Neural cell (in vitro differentiated cells): ENCODE results near the gene SLCO2A1. TPM values are rescaled to one million over a fixed set of nuclear protein-coding genes. Genes with fewer than 3 reads are reported as not detected.

Experiments
- H2AFZ ChIP-seq: fragments of 200-600, 300-800 bp; sonication (generic), shearing (Covaris generic); 2 replicates; pipeline ENCODE4 v1.6.0; 2014; ENCODE audit warnings: low read depth, mild to moderate bottlenecking, antibody characterized with exemption, low read length, moderate library complexity
- H3F3A ChIP-seq: fragments of 200-600 bp; shearing (Covaris generic); 2 replicates; pipeline ENCODE4 v1.6.1; 2016; ENCODE audit warnings: mild to moderate bottlenecking, moderate library complexity, mixed read lengths, antibody characterized with exemption, low read length; ENCODE audit not compliant: insufficient read depth, poor library complexity, severe bottlenecking
- H3K27ac ChIP-seq: fragments of 200-600, 300-800 bp; sonication (generic), shearing (Covaris generic); 2 replicates; pipeline ENCODE4 v1.5.1; 2014; ENCODE audit warnings: mild to moderate bottlenecking, low read length, moderate library complexity
- H3K27me3 ChIP-seq: fragments of 300-800, 200-600 bp; sonication (generic), shearing (Covaris generic); 2 replicates; pipeline ENCODE4 v1.6.0; 2014; ENCODE audit warnings: mild to moderate bottlenecking, low read depth, low read length, moderate library complexity; ENCODE audit not compliant: insufficient read depth
- H3K36me3 ChIP-seq: fragments of 300-800, 200-600 bp; sonication (generic), shearing (Covaris generic); 2 replicates; pipeline ENCODE4 v1.5.1; 2014; ENCODE audit warnings: mild to moderate bottlenecking, antibody characterized with exemption, low read length, moderate library complexity; ENCODE audit not compliant: insufficient read depth
- H3K4me2 ChIP-seq: fragments of 300-800, 200-600 bp; sonication (generic), shearing (Covaris generic); 2 replicates; pipeline ENCODE4 v1.6.0; 2014; ENCODE audit warnings: mild to moderate bottlenecking, low read length
- H3K4me3 ChIP-seq: fragments of 300-800, 200-600 bp; sonication (generic), shearing (Covaris generic); 2 replicates; pipeline ENCODE4 v1.5.1; 2014; ENCODE audit warnings: mild to moderate bottlenecking, low read length, moderate library complexity
- H3K79me2 ChIP-seq: fragments of 200-600 bp; shearing (Covaris generic); replicated peaks from 2 replicates; pipeline ENCODE4 v1.6.0; 2014; ENCODE audit warnings: mild to moderate bottlenecking, low read length, moderate library complexity; ENCODE audit not compliant: insufficient read depth
- H3K9ac ChIP-seq: fragments of 300-800, 200-600 bp; sonication (generic), shearing (Covaris generic); 2 replicates; pipeline ENCODE4 v1.6.1; 2016; ENCODE audit warnings: mild to moderate bottlenecking, low read length, mixed read lengths
- H3K9me2 ChIP-seq: fragments of 200-600 bp; shearing (Covaris generic); 2 replicates; pipeline ENCODE4 v1.6.1; 2016; ENCODE audit warnings: mild to moderate bottlenecking, low read length, mixed read lengths; ENCODE audit not compliant: insufficient read depth
- H3K9me3 ChIP-seq: fragments of 200-600, 300-800 bp; sonication (generic), shearing (Covaris generic); 2 replicates; pipeline ENCODE4 v1.6.1; 2016; ENCODE audit warnings: mild to moderate bottlenecking, mixed run types, low read length, moderate library complexity, mixed read lengths
- H4K20me1 ChIP-seq: fragments of 200-600 bp; shearing (Covaris generic); 2 replicates; pipeline ENCODE4 v1.6.1; 2016; ENCODE audit warnings: mild to moderate bottlenecking, mixed run types; ENCODE audit not compliant: insufficient read depth
- EP300 ChIP-seq: fragments of 450-650 bp; conservative IDR thresholded peaks from 2 replicates; pipeline ENCODE4 v1.6.1; 2014; ENCODE audit warnings: antibody characterized with exemption, mild to moderate bottlenecking, moderate library complexity; ENCODE audit not compliant: poor library complexity, severe bottlenecking
- EZH2 ChIP-seq: fragments of 200-600, 300-800 bp; shearing (Covaris generic), sonication (generic); IDR thresholded peaks from 2 replicates; pipeline ENCODE4 v1.6.1; 2014; ENCODE audit warnings: antibody characterized with exemption, low read length, borderline replicate concordance, mild to moderate bottlenecking; ENCODE audit not compliant: insufficient read depth, poor library complexity, severe bottlenecking
- MXI1 ChIP-seq: fragments of 450-650 bp; conservative IDR thresholded peaks from 2 replicates; pipeline ENCODE4 v1.6.1; 2014; ENCODE audit warnings: antibody characterized with exemption, mild to moderate bottlenecking; ENCODE audit not compliant: poor library complexity, severe bottlenecking
- POLR2AphosphoS5 ChIP-seq: IDR thresholded peaks from 2 replicates; pipeline ENCODE4 v1.6.1; 2012
- RAD21 ChIP-seq: fragments of 450-650 bp; conservative IDR thresholded peaks from 2 replicates; pipeline ENCODE4 v1.6.1; 2014; ENCODE audit warnings: antibody characterized with exemption, mild to moderate bottlenecking, moderate library complexity
- SMC3 ChIP-seq: fragments of 450-650 bp; conservative IDR thresholded peaks from 2 replicates; pipeline ENCODE4 v1.6.1; 2014; ENCODE audit warnings: antibody characterized with exemption, mild to moderate bottlenecking, moderate library complexity; ENCODE audit not compliant: poor library complexity
- TAF1 ChIP-seq: IDR thresholded peaks from 2 replicates; pipeline ENCODE4 v1.6.1; 2012; ENCODE audit warnings: low read depth
- polyA plus RNA-seq: library from polyadenylated mRNA; depleted of rRNA; stranded (reverse); fragments of >200 nt; gene quantifications from 2 replicates; pipeline ENCODE4 v1.2.3, GENCODE V29; 2014
- TF ChIP-seq, protein P1 (sequence below): IDR thresholded peaks from 2 replicates; pipeline ENCODE4 v1.6.1; 2012; ENCODE audit warnings: borderline replicate concordance
- TF ChIP-seq, protein P2 (sequence below): fragments of 450-650 bp; IDR thresholded peaks from 2 replicates; pipeline ENCODE4 v1.5.1; 2014; ENCODE audit warnings: antibody characterized with exemption, mild to moderate bottlenecking, moderate library complexity; ENCODE audit not compliant: poor library complexity, severe bottlenecking

SLCO2A1 gene
- polyA plus RNA-seq, 1 donor from 2014 or later: not detected

DNA sequence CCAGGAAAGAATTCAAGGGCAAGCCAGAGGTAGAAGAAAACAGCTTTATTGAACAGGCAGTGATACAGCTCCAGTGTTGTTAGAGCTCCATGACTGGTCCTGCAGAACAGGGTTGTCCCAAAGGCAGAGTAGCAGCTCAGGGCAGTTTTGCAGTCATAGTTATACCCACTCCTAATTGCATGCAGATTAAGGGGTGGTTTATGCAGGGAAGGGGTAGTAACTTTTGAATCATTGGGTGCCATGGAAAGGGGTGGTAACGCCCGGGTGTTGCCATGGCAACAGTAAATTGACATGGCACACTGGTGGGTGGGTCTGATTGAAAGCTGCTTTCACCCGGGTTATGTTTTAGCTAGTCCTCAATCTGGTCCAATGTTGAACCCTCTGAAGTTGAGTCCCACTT lies 124.3 kb downstream of the SLCO2A1 start:
- Histone ChIP-seq H3F3A (no peaks in the 10 kb centered on the region), H3K27me3 (no peaks in the 10 kb centered on the region), H3K9me2 (no peaks in the 10 kb centered on the region), H4K20me1 (no peaks in the 10 kb centered on the region), H3K9ac (no peak overlapping the region), H3K36me3 (no peaks in the 10 kb centered on the region), H2AFZ (no peak overlapping the region), H3K27ac (no peak overlapping the region), H3K4me3 (no peak overlapping the region), H3K4me2 (no peak overlapping the region), H3K9me3 (no peaks in the 10 kb centered on the region), H3K79me2 (no peaks in the 10 kb centered on the region)
- TF ChIP-seq, protein P1, sequence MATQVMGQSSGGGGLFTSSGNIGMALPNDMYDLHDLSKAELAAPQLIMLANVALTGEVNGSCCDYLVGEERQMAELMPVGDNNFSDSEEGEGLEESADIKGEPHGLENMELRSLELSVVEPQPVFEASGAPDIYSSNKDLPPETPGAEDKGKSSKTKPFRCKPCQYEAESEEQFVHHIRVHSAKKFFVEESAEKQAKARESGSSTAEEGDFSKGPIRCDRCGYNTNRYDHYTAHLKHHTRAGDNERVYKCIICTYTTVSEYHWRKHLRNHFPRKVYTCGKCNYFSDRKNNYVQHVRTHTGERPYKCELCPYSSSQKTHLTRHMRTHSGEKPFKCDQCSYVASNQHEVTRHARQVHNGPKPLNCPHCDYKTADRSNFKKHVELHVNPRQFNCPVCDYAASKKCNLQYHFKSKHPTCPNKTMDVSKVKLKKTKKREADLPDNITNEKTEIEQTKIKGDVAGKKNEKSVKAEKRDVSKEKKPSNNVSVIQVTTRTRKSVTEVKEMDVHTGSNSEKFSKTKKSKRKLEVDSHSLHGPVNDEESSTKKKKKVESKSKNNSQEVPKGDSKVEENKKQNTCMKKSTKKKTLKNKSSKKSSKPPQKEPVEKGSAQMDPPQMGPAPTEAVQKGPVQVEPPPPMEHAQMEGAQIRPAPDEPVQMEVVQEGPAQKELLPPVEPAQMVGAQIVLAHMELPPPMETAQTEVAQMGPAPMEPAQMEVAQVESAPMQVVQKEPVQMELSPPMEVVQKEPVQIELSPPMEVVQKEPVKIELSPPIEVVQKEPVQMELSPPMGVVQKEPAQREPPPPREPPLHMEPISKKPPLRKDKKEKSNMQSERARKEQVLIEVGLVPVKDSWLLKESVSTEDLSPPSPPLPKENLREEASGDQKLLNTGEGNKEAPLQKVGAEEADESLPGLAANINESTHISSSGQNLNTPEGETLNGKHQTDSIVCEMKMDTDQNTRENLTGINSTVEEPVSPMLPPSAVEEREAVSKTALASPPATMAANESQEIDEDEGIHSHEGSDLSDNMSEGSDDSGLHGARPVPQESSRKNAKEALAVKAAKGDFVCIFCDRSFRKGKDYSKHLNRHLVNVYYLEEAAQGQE: no peak
- TF ChIP-seq MXI1: no peak
- no peak for TF ChIP-seq SMC3
- TF ChIP-seq TAF1: no peak
- TF ChIP-seq EZH2: no peak
- no peak for TF ChIP-seq RAD21
- no peak for TF ChIP-seq POLR2AphosphoS5
- TF ChIP-seq, protein P2, sequence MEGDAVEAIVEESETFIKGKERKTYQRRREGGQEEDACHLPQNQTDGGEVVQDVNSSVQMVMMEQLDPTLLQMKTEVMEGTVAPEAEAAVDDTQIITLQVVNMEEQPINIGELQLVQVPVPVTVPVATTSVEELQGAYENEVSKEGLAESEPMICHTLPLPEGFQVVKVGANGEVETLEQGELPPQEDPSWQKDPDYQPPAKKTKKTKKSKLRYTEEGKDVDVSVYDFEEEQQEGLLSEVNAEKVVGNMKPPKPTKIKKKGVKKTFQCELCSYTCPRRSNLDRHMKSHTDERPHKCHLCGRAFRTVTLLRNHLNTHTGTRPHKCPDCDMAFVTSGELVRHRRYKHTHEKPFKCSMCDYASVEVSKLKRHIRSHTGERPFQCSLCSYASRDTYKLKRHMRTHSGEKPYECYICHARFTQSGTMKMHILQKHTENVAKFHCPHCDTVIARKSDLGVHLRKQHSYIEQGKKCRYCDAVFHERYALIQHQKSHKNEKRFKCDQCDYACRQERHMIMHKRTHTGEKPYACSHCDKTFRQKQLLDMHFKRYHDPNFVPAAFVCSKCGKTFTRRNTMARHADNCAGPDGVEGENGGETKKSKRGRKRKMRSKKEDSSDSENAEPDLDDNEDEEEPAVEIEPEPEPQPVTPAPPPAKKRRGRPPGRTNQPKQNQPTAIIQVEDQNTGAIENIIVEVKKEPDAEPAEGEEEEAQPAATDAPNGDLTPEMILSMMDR: no peak
- no peak for TF ChIP-seq EP300

DNA sequence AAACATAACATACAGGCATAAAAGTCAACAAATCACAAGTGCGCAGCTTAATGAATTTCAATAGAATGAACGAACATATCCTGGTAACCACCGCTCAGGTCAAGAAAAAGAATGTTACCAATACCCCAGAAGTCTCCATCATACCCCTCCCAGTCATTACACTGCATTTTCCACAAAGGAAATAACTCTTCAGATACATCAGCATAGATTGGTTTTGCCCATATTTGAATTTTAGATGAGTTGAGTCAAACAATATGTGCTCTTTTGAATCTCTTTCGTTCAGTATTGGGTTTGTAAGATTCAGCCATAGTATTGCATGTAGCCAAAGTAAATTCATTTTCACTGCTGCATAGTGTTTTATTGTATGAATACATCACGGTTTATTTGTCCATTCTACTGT lies 127.9 kb downstream of the SLCO2A1 start:
- H2AFZ ChIP-seq: no peak overlapping the region
- no peak overlapping the region for H3K27ac ChIP-seq
- no peaks in the 10 kb centered on the region for H3F3A ChIP-seq
- no peaks in the 10 kb centered on the region for H3K36me3 ChIP-seq
- no peak overlapping the region for H3K4me2 ChIP-seq
- TF ChIP-seq MXI1: no peak
- TF ChIP-seq, protein P1: no peak
- TF ChIP-seq EP300: no peak
- no peak for TF ChIP-seq TAF1
- TF ChIP-seq EZH2: no peak
- no peak for TF ChIP-seq POLR2AphosphoS5
- no peak for TF ChIP-seq SMC3
- TF ChIP-seq RAD21: no peak
- TF ChIP-seq, protein P2: no peak
- no peaks in the 10 kb centered on the region for H4K20me1 ChIP-seq
- no peaks in the 10 kb centered on the region for H3K79me2 ChIP-seq
- no peaks in the 10 kb centered on the region for H3K9me3 ChIP-seq
- no peaks in the 10 kb centered on the region for H3K9me2 ChIP-seq
- no peak overlapping the region for H3K9ac ChIP-seq
- H3K4me3 ChIP-seq: no peak overlapping the region
- no peaks in the 10 kb centered on the region for H3K27me3 ChIP-seq
